Epidermal melanocyte (primary cell): ENCODE results near the gene ZNF608.

Experiments
- DNase-seq: peaks from one replicate; pipeline ENCODE4 v3.0.0; 2011; ENCODE audit warnings: low spot score; ENCODE audit not compliant: insufficient read length

The ZNF608 gene

GRCh38 chr5:124719113-124719967, 27.1 kb downstream of the ZNF608 start:
- DNase-seq: no peak

GRCh38 chr5:124718380-124718789, 28.1 kb downstream of the ZNF608 start:
- peak; percentile 78 for DNase-seq

- no peak for DNase-seq
Measured at GRCh38 chr5:124716169-124716568, 30.3 kb downstream of the ZNF608 start.

DNA sequence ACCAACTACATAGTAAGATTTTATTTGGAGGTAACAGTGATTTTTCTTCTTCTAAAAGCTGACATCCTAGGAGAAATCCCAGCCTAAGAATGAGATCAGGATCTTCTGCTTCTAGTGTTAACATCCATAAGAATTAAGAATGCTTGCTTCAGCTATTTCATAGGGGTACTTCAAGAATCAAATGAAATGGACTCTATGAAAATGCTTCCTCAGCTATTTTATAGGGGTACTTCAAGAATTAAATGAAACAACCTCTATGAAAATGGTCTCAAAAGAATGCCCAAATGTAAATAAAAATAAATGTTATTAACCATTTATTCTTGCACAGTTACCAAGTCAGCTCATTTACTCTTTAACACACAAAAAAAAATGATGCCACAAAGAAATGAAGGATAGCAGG, 31.5 kb downstream of the ZNF608 start:
- DNase-seq: no peak

DNA sequence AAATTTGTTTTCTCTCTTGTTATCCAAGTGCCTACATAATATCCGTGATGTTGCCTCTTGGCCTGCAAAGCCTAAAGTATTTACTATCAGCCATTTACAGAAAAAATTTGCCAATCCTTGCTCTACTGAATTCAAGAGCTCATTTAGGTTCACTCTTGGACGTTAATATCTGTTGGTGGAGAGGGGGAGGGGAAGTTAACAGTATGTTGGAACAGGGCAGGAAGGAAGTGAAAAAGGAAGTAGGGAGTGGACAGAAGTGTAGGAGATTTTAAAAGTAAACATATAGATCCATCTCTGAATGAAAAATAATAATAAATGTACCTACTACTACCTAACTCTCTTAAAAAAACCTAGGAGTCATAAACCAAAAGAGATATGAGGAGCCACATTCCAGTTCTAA, 32.8 kb downstream of the ZNF608 start:
- DNase-seq: no peak

DNA sequence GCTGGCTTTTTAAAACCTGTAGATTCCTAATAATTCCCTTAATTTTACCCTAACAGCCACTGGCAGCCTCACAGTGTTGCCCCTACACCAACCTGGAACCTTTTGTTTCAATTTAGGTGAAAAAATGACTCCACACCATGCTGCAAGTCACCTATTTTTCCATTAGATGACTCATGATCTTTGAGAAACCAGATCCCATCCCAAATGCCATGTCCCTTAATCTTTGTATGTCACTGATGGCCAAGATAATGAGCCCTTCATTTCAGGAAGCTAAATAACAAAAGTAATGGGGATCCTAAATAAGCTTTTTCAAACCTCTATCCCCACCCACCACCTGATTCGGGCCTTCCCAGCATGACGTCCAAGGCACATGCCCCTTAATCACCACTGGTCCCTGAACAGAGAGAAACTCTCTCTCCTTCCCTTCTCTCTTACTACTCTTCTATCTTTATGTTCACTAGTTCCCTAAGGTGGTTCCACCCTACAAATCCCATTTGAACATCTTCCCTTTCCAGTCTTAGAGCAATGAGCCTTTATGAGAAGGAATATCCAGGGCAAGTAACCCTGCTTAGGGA, 33.6 kb downstream of the ZNF608 start:
- no peak for DNase-seq

GRCh38 chr5:124708086-124708485, 38.4 kb downstream of the ZNF608 start:
- DNase-seq: no peak

DNA sequence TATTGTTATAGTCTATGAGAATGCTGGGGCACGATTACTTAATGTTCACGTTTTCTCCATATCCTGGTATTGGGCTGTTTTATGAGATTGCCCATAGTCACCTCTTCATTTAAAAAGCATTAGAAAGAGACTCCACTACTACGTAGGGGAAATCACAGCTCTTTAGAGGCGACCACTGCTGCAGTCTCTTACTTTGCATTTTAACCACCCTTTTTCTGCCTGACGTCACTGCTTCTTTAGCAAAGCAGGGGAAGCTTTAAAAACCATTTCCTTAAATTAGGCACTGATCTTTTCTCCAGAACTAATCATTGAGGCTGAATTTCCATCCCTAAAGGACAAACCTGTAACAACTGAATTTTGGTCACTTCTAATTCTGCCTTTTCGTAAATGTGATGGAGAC, 38.9 kb downstream of the ZNF608 start:
- no peak for DNase-seq

- peak; percentile 35 for DNase-seq
Measured at GRCh38 chr5:124706729-124707361, 39.6 kb downstream of the ZNF608 start.

DNA sequence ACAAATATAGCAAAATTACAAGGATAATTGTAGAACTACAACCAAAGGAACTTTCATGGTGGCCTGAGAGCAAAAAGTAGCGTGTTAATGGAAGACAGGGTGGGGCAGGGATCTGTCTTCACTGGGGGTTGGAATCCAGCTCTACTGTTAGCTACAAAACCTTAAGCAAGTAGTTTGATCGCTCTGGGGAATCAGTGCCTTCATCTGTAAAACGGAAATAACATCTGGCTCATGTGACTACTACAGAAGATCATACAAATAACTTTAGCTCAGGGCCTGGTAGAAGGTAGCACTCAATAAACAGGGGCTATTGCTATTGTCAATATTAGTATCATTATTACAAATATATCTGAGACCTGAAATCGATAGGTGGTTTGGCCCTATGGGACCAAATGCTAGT, 40.4 kb downstream of the ZNF608 start:
- no peak for DNase-seq

- no peak for DNase-seq
Measured at GRCh38 chr5:124705577-124705976, 40.9 kb downstream of the ZNF608 start.

DNA sequence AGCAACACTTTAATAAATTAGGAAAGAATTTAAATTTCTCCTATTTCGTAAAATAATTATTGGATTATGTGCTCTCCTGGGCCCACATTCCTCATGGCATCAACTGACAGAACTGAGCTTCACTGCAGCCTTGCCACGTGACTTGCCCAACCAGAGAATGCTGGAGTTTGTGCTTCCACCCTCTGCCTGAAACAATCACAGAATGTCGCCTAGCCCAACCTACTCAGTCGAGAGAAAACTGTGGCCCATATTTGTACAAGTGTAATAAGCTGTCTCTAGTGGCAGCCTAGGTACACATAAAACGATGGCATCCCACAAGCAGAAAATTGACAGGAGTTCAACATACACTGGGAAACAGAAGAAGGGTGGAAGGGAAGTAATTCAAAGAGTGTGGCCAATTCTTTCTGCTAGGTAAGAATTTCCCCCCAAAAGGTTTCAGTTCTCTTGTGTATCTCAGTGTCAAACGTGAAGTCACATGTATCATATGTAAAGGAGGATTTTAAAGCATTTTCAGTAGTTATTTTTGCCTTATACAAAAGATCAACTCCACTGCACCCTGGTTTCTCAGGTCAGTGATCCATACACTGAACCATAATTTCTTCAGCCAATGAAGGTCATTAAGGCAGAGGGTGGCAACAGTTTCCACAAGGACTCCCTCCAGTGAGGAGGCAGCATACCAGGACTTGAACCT, 41.7 kb downstream of the ZNF608 start:
- DNase-seq: no peak

DNA sequence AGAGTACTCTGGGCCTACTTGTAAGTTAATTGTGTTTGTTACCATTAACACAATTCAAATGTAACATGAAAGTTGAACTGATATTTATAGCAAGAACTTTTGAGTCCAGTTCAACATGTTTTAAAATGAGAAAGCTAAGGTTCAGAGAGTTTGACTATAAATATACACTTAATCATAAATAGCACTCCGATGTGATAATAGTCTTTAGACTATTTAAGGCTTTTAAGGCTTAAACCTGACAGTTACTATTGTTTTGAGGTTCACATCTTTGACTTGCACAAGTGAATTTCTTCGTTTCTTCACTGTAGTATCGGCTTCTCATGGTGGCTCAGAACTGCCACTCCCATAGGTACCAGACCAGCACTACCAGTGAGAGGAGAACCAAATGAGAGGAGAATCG, 42.4 kb downstream of the ZNF608 start:
- no peak for DNase-seq

- DNase-seq: no peak
Measured at GRCh38 chr5:124702525-124702924, 43.9 kb downstream of the ZNF608 start.

- DNase-seq: no peak
Measured at GRCh38 chr5:124701873-124702425, 44.5 kb downstream of the ZNF608 start.

DNA sequence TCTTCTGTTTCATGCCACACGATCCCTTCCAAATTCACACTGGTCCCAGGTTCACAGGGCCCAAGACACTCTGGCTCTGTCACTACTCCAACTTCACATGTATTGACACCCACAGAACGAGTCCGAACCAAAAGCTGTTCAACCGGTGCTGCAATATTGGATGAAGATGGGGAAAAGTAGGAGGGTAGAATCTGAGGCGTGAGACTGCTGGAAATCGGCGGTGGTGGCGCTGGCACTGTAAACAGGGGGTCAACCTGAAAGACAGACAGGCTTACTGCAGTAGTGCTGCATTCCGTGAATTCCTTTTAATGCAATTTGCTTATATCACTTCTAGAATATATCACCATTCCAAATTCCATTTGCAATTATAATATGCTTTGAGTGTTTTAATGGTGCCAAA, 45.4 kb downstream of the ZNF608 start:
- no peak for DNase-seq

DNA sequence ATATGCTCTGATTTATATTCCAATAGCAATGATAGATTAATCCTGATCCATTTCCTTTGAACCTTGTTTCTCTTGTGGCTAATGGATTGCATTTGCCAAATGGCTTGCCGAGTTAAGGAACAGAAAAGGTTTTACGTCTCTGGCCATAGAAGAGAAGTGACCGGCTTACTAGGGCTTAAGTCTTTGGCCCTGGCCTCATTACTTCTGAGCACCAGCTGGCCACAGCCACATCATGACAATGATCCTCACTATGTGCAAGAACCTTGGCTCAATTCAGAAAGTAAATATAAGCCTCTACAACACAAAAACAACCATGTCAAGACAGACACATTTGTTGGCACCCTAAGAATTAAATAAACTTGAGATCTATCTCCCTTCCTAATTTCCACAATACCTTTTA, 46.1 kb downstream of the ZNF608 start:
- no peak for DNase-seq

DNA sequence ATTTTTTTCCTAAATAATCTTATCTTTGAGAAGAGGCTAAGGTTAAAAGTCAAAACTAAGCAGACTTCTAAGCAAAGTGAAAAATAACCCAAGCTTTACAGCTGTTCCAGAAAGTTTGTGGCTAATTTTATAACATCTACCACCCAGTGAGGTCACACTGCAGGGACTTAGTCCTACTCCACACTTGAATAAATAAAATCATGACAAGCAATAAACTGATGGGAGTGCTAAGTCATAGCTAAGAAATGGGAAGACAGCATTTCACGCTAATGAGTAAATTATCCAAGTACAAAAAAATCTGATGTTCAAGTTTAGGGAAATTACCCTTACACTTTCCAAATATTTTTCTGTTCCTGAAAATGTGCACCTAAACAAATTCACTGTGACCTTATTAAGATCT, 47.7 kb downstream of the ZNF608 start:
- DNase-seq: no peak

GRCh38 chr5:124697933-124698591, 48.4 kb downstream of the ZNF608 start:
- no peak for DNase-seq

DNA sequence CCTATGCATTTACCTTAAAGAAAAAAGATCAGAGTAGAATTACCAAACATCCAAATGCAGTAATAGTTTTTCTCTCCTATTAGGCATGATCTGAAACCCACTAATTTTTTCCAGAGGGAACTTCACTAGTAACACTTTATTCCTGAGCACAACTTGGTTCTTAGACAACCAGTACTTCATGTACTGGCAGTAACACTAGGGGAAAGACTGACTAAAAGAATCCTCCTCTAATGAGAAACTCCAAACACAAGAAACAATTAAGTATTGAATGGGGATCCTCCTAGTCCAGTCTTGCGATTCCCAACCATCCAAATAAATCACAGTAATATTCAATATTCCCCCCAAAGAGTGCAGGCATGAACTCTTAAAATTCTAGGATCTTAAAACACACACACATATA, 48.9 kb downstream of the ZNF608 start:
- no peak for DNase-seq

DNA sequence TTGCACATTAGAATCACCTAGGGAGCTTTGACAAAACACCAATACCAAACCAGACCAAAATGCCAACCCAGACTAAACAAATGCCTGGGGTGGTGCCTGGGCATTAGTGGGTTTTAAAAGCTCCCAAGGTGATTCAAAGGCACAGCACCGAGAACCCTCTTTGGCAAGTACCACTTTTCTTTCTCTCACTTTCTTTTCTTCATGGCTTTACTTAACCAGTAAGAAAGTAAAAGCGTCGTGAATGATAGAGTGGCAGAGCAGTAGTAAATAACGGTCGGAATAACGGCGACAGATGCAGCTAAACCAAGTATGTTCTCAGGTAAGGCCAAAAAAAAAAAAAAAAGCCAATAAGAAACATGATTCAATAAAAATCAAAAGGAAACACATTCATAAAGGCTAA, 49.5 kb downstream of the ZNF608 start:
- DNase-seq: no peak
